ENCODE measurements around the gene WAC.
"Not testable (repeated sequence)": the region's sequence is repeated elsewhere in the genome, so short reads cannot be mapped to it uniquely, and the experiment has no call there.

The WAC gene

GRCh38 chr10:28505359-28505959 lies 27.5 kb upstream of the WAC start:
- CTCF ChIA-PET: no interaction called here
- no peak for DNase-seq (ENCODE audit: extremely low spot score)

GRCh38 chr10:28508304-28508925 lies 24.5 kb upstream of the WAC start:
- DNase-seq (ENCODE audit: extremely low spot score): no peak
- no peak for TF ChIP-seq L3MBTL2 (conservative IDR thresholded peaks at IDR 0.05)
- TF ChIP-seq ZNF384 (IDR thresholded peaks at IDR 0.05): no peak
- no peak for TF ChIP-seq BHLHE40 (IDR thresholded peaks at IDR 0.05; ENCODE audit: borderline replicate concordance)
- no peak for TF ChIP-seq HDGF (IDR thresholded peaks at IDR 0.05; ENCODE audit: borderline replicate concordance)
- TF ChIP-seq CTBP1 (IDR thresholded peaks at IDR 0.05; ENCODE audit: borderline replicate concordance): no peak
- TF ChIP-seq ARNT (IDR thresholded peaks at IDR 0.05): no peak
- no peak for TF ChIP-seq FOXA1 (IDR thresholded peaks at IDR 0.05)
- TF ChIP-seq FOXM1 (IDR thresholded peaks at IDR 0.05; ENCODE audit: borderline replicate concordance): no peak
- TF ChIP-seq PKNOX1 (IDR thresholded peaks at IDR 0.05): no peak
- no peak for TF ChIP-seq FOXK2 (IDR thresholded peaks at IDR 0.05)
- no peak for TF ChIP-seq SP1 (IDR thresholded peaks at IDR 0.05)
- TF ChIP-seq TARDBP (IDR thresholded peaks at IDR 0.05): no peak
- TF ChIP-seq SUZ12 (IDR thresholded peaks at IDR 0.05): no peak
- TF ChIP-seq ELF4 (IDR thresholded peaks at IDR 0.05): no peak
- TF ChIP-seq NFRKB (IDR thresholded peaks at IDR 0.05): no peak
- ChIA-PET POLR2A (no interaction called here), CTCF (no interaction called here)

More at GRCh38 chr10:28505359-28505959, 27.5 kb upstream of the WAC start:
- POLR2A ChIA-PET: no interaction called here
- no peak for TF ChIP-seq ZNF384 (IDR thresholded peaks at IDR 0.05)
- TF ChIP-seq NFRKB (IDR thresholded peaks at IDR 0.05): no peak
- no peak for TF ChIP-seq FOXA1 (IDR thresholded peaks at IDR 0.05)
- TF ChIP-seq LEF1 (IDR thresholded peaks at IDR 0.05; ENCODE audit: borderline replicate concordance): no peak
- TF ChIP-seq TARDBP (IDR thresholded peaks at IDR 0.05): no peak
- TF ChIP-seq ELF4 (IDR thresholded peaks at IDR 0.05): no peak
- TF ChIP-seq HDGF (IDR thresholded peaks at IDR 0.05; ENCODE audit: borderline replicate concordance): no peak
- no peak for TF ChIP-seq BHLHE40 (IDR thresholded peaks at IDR 0.05; ENCODE audit: borderline replicate concordance)
- TF ChIP-seq CTBP1 (IDR thresholded peaks at IDR 0.05; ENCODE audit: borderline replicate concordance): no peak
- no peak for TF ChIP-seq SP1 (IDR thresholded peaks at IDR 0.05)
- TF ChIP-seq ARNT (IDR thresholded peaks at IDR 0.05): no peak
- TF ChIP-seq PKNOX1 (IDR thresholded peaks at IDR 0.05): no peak
- TF ChIP-seq FOXK2 (IDR thresholded peaks at IDR 0.05): no peak
- no peak for TF ChIP-seq SUZ12 (IDR thresholded peaks at IDR 0.05)
- no peak for TF ChIP-seq L3MBTL2 (conservative IDR thresholded peaks at IDR 0.05)
- no peak for TF ChIP-seq FOXM1 (IDR thresholded peaks at IDR 0.05; ENCODE audit: borderline replicate concordance)

- POLR2A ChIA-PET: no interaction called here
- CTCF ChIA-PET: no interaction called here
- no peak for TF ChIP-seq BHLHE40 (IDR thresholded peaks at IDR 0.05; ENCODE audit: borderline replicate concordance)
- TF ChIP-seq FOXA1 (IDR thresholded peaks at IDR 0.05): no peak
- no peak for TF ChIP-seq ARNT (IDR thresholded peaks at IDR 0.05)
- TF ChIP-seq NFRKB (IDR thresholded peaks at IDR 0.05): no peak
- DNase-seq (ENCODE audit: extremely low spot score): no peak
These were observed 23.6 kb upstream of the WAC start for GRCh38 chr10:28509286-28509685.

- POLR2A ChIA-PET: no interaction called here
- no peak for TF ChIP-seq SP1 (IDR thresholded peaks at IDR 0.05)
- TF ChIP-seq TARDBP (IDR thresholded peaks at IDR 0.05): no peak
- TF ChIP-seq L3MBTL2 (conservative IDR thresholded peaks at IDR 0.05): no peak
- TF ChIP-seq ARNT (IDR thresholded peaks at IDR 0.05): no peak
- no peak for TF ChIP-seq SUZ12 (IDR thresholded peaks at IDR 0.05)
- no peak for TF ChIP-seq BHLHE40 (IDR thresholded peaks at IDR 0.05; ENCODE audit: borderline replicate concordance)
- TF ChIP-seq LEF1 (IDR thresholded peaks at IDR 0.05; ENCODE audit: borderline replicate concordance): no peak
- no peak for TF ChIP-seq FOXM1 (IDR thresholded peaks at IDR 0.05; ENCODE audit: borderline replicate concordance)
- no peak for TF ChIP-seq NFRKB (IDR thresholded peaks at IDR 0.05)
- TF ChIP-seq ZNF384 (IDR thresholded peaks at IDR 0.05): no peak
- no peak for TF ChIP-seq HDGF (IDR thresholded peaks at IDR 0.05; ENCODE audit: borderline replicate concordance)
- TF ChIP-seq FOXK2 (IDR thresholded peaks at IDR 0.05): no peak
- no peak for TF ChIP-seq CTBP1 (IDR thresholded peaks at IDR 0.05; ENCODE audit: borderline replicate concordance)
- no peak for TF ChIP-seq ELF4 (IDR thresholded peaks at IDR 0.05)
- TF ChIP-seq PKNOX1 (IDR thresholded peaks at IDR 0.05): no peak
- TF ChIP-seq FOXA1 (IDR thresholded peaks at IDR 0.05): no peak
- CTCF ChIA-PET: no interaction called here
- no peak for DNase-seq (ENCODE audit: extremely low spot score)
These were observed 18.3 kb upstream of the WAC start for GRCh38 chr10:28514648-28515047.

- CTCF ChIA-PET: no interaction called here
- POLR2A ChIA-PET: no interaction called here
- no peak for TF ChIP-seq CTBP1 (IDR thresholded peaks at IDR 0.05; ENCODE audit: borderline replicate concordance)
- no peak for TF ChIP-seq L3MBTL2 (conservative IDR thresholded peaks at IDR 0.05)
- TF ChIP-seq BHLHE40 (IDR thresholded peaks at IDR 0.05; ENCODE audit: borderline replicate concordance): no peak
- TF ChIP-seq SUZ12 (IDR thresholded peaks at IDR 0.05): no peak
- TF ChIP-seq FOXK2 (IDR thresholded peaks at IDR 0.05): no peak
- TF ChIP-seq SP1 (IDR thresholded peaks at IDR 0.05): no peak
- no peak for TF ChIP-seq ARNT (IDR thresholded peaks at IDR 0.05)
- no peak for TF ChIP-seq LEF1 (IDR thresholded peaks at IDR 0.05; ENCODE audit: borderline replicate concordance)
- TF ChIP-seq ELF4 (IDR thresholded peaks at IDR 0.05): no peak
- TF ChIP-seq HDGF (IDR thresholded peaks at IDR 0.05; ENCODE audit: borderline replicate concordance): no peak
- TF ChIP-seq TARDBP (IDR thresholded peaks at IDR 0.05): no peak
- no peak for TF ChIP-seq FOXA1 (IDR thresholded peaks at IDR 0.05)
- TF ChIP-seq NFRKB (IDR thresholded peaks at IDR 0.05): no peak
- no peak for TF ChIP-seq FOXM1 (IDR thresholded peaks at IDR 0.05; ENCODE audit: borderline replicate concordance)
- no peak; the same call in 1 of the 2 replicates for TF ChIP-seq ZNF384 (IDR thresholded peaks at IDR 0.05)
- no peak for TF ChIP-seq PKNOX1 (IDR thresholded peaks at IDR 0.05)
- DNase-seq (ENCODE audit: extremely low spot score): no peak
These were observed 12.6 kb upstream of the WAC start for GRCh38 chr10:28520346-28520745.

GRCh38 chr10:28520828-28521227 lies 12.1 kb upstream of the WAC start:
- POLR2A ChIA-PET; CTCF ChIA-PET; DNase-seq (ENCODE audit: extremely low spot score): not testable (repeated sequence)

- CTCF ChIA-PET; DNase-seq (ENCODE audit: extremely low spot score); POLR2A ChIA-PET: not testable (repeated sequence)
These were observed 11.0 kb upstream of the WAC start for GRCh38 chr10:28521961-28522360.
